GM12891 (cell line): ENCODE measurements around the gene TXNL1.
A peak's percentile ranks its signal among the peaks of the same experiment; 100 is the strongest.

ENCODE experiments used
- PAX5 ChIP-seq: IDR thresholded peaks from 2 replicates; pipeline ENCODE4 v1.6.1; 2011; ENCODE audit warnings: low read length, moderate library complexity, mild to moderate bottlenecking; ENCODE audit not compliant: insufficient read depth, severe bottlenecking
- POLR2A ChIP-seq: IDR thresholded peaks from 2 replicates; pipeline ENCODE4 v1.6.1; 2011; ENCODE audit warnings: low read depth, low read length, control low read depth
- POLR2AphosphoS5 ChIP-seq: IDR thresholded peaks from 2 replicates; pipeline ENCODE4 v1.6.1; 2011; ENCODE audit warnings: low read depth, low read length, control low read depth
- POU2F2 ChIP-seq: IDR thresholded peaks from 2 replicates; pipeline ENCODE4 v1.6.1; 2011; ENCODE audit warnings: low read depth, mild to moderate bottlenecking, control low read depth, low read length, moderate library complexity
- SPI1 ChIP-seq: IDR thresholded peaks from 2 replicates; pipeline ENCODE4 v1.6.1; 2011; ENCODE audit warnings: low read depth, low read length, control low read depth
- TAF1 ChIP-seq: IDR thresholded peaks from 2 replicates; pipeline ENCODE4 v1.6.1; 2011; ENCODE audit warnings: low read depth, low read length, control low read depth

- TF ChIP-seq POLR2AphosphoS5, result peak; percentile 81
- peak; percentile 82 for TF ChIP-seq POLR2A
- TF ChIP-seq TAF1, result peak; percentile 64
- TF ChIP-seq PAX5, result peak; percentile 53
- peak; percentile 65; the same call in 1 of the 2 replicates for TF ChIP-seq POU2F2
- no peak for TF ChIP-seq SPI1
These were observed at the start of gene TXNL1 for GRCh38 chr18:56638232-56639103.
